ENCODE results near the gene FXR1. TPM values are rescaled to one million over a fixed set of nuclear protein-coding genes. Genes with fewer than 3 reads are reported as not detected.
"Not testable (repeated sequence)": the region's sequence is repeated elsewhere in the genome, so short reads cannot be mapped to it uniquely, and the experiment has no call there.

FXR1 gene
- total RNA-seq (100 to 1,000 TPM; 178 to 267 (median 242) TPM), polyA plus RNA-seq (184 TPM)
- long read RNA-seq, donor 1, full-length matches to known transcripts: 9 of 104 reads
- long read RNA-seq, donor 1, partial matches to known transcripts: 17 of 104 reads
- long read RNA-seq, donor 1, other reads (novel, unspliced or antisense): 78 of 104 reads
- long read RNA-seq, donor 2, partial matches to known transcripts: 0 of 28 reads
- long read RNA-seq, donor 2, other reads (novel, unspliced or antisense): 28 of 28 reads
- long read RNA-seq, donor 3, full-length matches to known transcripts: 29 of 194 reads
- long read RNA-seq, donor 3, partial matches to known transcripts: 21 of 194 reads
- long read RNA-seq, donor 3, other reads (novel, unspliced or antisense): 144 of 194 reads
- long read RNA-seq, donor 4, partial matches to known transcripts: 4 of 50 reads
- long read RNA-seq, donor 4, other reads (novel, unspliced or antisense): 46 of 50 reads

- peak; percentile 87 to 95 (median 95) for DNase-seq
- Histone ChIP-seq H3K27me3 (ENCODE audit: control insufficient read depth, insufficient read depth) (no peaks in the 10 kb centered on the region), H3K9me3 (ENCODE audit: control insufficient read depth, low read length) (no peaks in the 10 kb centered on the region), H3K27ac (ENCODE audit: low read length) (peak within 1 kb of the TSS; percentile 96), H3K4me1 (ENCODE audit: control insufficient read depth, insufficient read depth, low read length) (no peaks in the 10 kb centered on the region), H3K4me3 (ENCODE audit: low read length) (peak within 1 kb of the TSS; percentile 96)
- peak; percentile 99 to 100 for ATAC-seq
- intact Hi-C loops (cut with DNase I): no loop called here
- WGBS: under 1% methylated on average over 68 of the region's 68 CpGs
Measured at GRCh38 chr3:180912304-180913296, at the start of gene FXR1. Gene FXR1, plus strand, starts transcription at chr3:180912670. Its CDS starts 16 bp downstream, at chr3:180912686.

- no peaks in the 10 kb centered on the region for H3K27me3 ChIP-seq (ENCODE audit: control insufficient read depth, insufficient read depth)
- peak overlapping the region; percentile 60 for H3K4me3 ChIP-seq (ENCODE audit: low read length)
- H3K4me1 ChIP-seq (ENCODE audit: control insufficient read depth, insufficient read depth, low read length): peaks cover 6% of the 10 kb centered on the region
- peak; percentile 39 to 73 (median 62) for DNase-seq
- H3K27ac ChIP-seq (ENCODE audit: low read length): no peak overlapping the region
- ATAC-seq: peak; percentile 78 to 81
- 22% methylated on average over 28 of the region's 28 CpGs for WGBS
- intact Hi-C loops (cut with DNase I): no loop called here
- no peaks in the 10 kb centered on the region for H3K9me3 ChIP-seq (ENCODE audit: control insufficient read depth, low read length)
Measured at GRCh38 chr3:180870008-180870699, 42.3 kb upstream of the FXR1 start.

GRCh38 chr3:180871901-180872300, 40.6 kb upstream of the FXR1 start:
- intact Hi-C loops (cut with DNase I): no loop called here
- whole genome bisulfite sequencing: 21% methylated on average over 3 of the region's 3 CpGs
- ATAC-seq (peak; percentile 88 to 89), DNase-seq (no peak)
- Histone ChIP-seq H3K27ac (ENCODE audit: low read length) (no peak overlapping the region), H3K4me3 (ENCODE audit: low read length) (no peak overlapping the region), H3K27me3 (ENCODE audit: control insufficient read depth, insufficient read depth) (no peaks in the 10 kb centered on the region), H3K4me1 (ENCODE audit: control insufficient read depth, insufficient read depth, low read length) (peaks cover 6% of the 10 kb centered on the region), H3K9me3 (ENCODE audit: control insufficient read depth, low read length) (no peaks in the 10 kb centered on the region)

GRCh38 chr3:180872430-180872829, 40.0 kb upstream of the FXR1 start:
- intact Hi-C loops (cut with DNase I); H3K4me3 ChIP-seq (ENCODE audit: low read length); H3K4me1 ChIP-seq (ENCODE audit: control insufficient read depth, insufficient read depth, low read length); H3K9me3 ChIP-seq (ENCODE audit: control insufficient read depth, low read length); ATAC-seq; H3K27ac ChIP-seq (ENCODE audit: low read length); H3K27me3 ChIP-seq (ENCODE audit: control insufficient read depth, insufficient read depth); DNase-seq: not testable (repeated sequence)
- WGBS: 64% methylated on average over 9 of the region's 9 CpGs

DNA sequence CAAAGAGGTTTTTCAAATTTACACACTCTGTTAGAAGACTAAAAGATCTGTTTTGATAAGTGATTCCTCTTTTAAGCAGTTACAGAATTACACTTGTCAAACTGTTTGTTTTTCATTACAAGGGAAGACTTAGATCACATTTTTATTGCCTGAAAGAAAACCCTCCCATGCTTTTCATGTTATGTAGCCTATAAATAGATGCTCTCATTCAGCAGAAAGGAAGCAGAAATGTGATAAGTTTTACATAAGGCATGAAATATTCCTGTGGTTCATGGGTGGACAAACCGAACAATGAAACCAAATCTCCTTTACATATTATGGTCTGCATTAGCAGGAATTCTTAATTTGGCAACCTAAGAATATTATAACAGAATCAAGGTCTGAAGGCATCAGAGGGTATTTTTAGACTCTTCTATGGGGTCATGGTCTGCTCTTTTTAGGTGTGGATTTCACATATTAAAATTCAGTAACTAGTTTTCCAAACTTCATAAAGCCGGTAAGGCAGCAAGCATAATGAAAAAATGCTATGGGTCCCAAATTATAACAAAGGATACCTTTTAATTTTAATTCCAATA, 37.3 kb upstream of the FXR1 start:
- no peak overlapping the region for H3K27ac ChIP-seq (ENCODE audit: low read length)
- ATAC-seq (no peak), DNase-seq (no peak)
- no peaks in the 10 kb centered on the region for H3K9me3 ChIP-seq (ENCODE audit: control insufficient read depth, low read length)
- intact Hi-C loops (cut with DNase I): no loop called here
- H3K4me3 ChIP-seq (ENCODE audit: low read length): no peak overlapping the region
- 54% methylated on average over 2 of the region's 2 CpGs for WGBS
- no peaks in the 10 kb centered on the region for H3K27me3 ChIP-seq (ENCODE audit: control insufficient read depth, insufficient read depth)
- H3K4me1 ChIP-seq (ENCODE audit: control insufficient read depth, insufficient read depth, low read length): peaks cover 4% of the 10 kb centered on the region

DNA sequence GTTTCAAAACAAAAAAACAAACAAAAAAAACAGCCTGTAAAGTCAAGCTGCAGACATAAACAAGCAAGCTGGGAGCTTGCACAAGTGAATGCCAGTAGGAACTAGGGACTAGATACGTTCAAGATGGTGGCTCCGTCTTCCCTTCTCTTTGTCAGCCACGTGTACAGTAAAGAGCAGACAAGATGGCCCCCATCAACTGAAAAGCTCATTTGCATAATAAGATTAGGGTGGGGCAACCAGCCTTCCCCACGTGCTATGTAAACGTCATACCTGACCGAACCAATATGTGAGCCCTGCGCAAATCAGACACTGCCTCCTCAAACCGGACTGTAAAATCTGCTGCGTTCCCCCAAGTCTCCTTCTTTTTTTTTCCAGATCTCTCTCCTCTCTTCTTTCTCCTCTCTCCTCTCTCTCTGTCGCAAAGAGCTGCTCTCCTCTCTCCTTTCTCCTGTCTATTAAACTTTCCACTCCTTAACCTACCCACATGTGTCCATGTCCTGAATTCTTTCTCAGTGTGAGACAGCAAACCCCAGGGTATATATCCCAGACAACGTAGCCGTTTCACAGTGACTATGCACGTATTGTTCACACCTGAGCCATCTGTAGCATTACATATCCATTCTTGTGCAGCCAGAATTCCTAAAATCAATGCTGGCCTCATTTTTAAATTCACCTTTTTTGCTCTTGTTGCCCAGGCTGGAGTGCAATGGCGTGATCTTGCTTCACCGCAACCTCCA, 31.2 kb upstream of the FXR1 start:
- Histone ChIP-seq H3K27me3 (ENCODE audit: control insufficient read depth, insufficient read depth) (no peaks in the 10 kb centered on the region), H3K4me3 (ENCODE audit: low read length) (no peak overlapping the region), H3K9me3 (ENCODE audit: control insufficient read depth, low read length) (no peaks in the 10 kb centered on the region), H3K27ac (ENCODE audit: low read length) (no peak overlapping the region), H3K4me1 (ENCODE audit: control insufficient read depth, insufficient read depth, low read length) (no peaks in the 10 kb centered on the region)
- no peak for DNase-seq
- no peak for ATAC-seq
- intact Hi-C loops (cut with DNase I): no loop called here
- 87% methylated on average over 15 of the region's 15 CpGs for WGBS

GRCh38 chr3:180882115-180882514, 30.4 kb upstream of the FXR1 start:
- intact Hi-C loops (cut with DNase I): no loop called here
- ATAC-seq: no peak
- no peaks in the 10 kb centered on the region for H3K4me1 ChIP-seq (ENCODE audit: control insufficient read depth, insufficient read depth, low read length)
- no peak overlapping the region for H3K4me3 ChIP-seq (ENCODE audit: low read length)
- no peak overlapping the region for H3K27ac ChIP-seq (ENCODE audit: low read length)
- DNase-seq: no peak
- H3K9me3 ChIP-seq (ENCODE audit: control insufficient read depth, low read length): no peaks in the 10 kb centered on the region
- H3K27me3 ChIP-seq (ENCODE audit: control insufficient read depth, insufficient read depth): no peaks in the 10 kb centered on the region
- WGBS: 73% methylated on average over 4 of the region's 4 CpGs

- no peak for DNase-seq
- intact Hi-C loops (cut with DNase I): no loop called here
- Histone ChIP-seq H3K27ac (ENCODE audit: low read length) (no peak overlapping the region), H3K9me3 (ENCODE audit: control insufficient read depth, low read length) (no peaks in the 10 kb centered on the region), H3K27me3 (ENCODE audit: control insufficient read depth, insufficient read depth) (no peaks in the 10 kb centered on the region), H3K4me1 (ENCODE audit: control insufficient read depth, insufficient read depth, low read length) (no peaks in the 10 kb centered on the region), H3K4me3 (ENCODE audit: low read length) (no peak overlapping the region)
- ATAC-seq: no peak
- 76% methylated on average over 6 of the region's 6 CpGs for WGBS
Measured at GRCh38 chr3:180888992-180889560, 23.4 kb upstream of the FXR1 start.

DNA sequence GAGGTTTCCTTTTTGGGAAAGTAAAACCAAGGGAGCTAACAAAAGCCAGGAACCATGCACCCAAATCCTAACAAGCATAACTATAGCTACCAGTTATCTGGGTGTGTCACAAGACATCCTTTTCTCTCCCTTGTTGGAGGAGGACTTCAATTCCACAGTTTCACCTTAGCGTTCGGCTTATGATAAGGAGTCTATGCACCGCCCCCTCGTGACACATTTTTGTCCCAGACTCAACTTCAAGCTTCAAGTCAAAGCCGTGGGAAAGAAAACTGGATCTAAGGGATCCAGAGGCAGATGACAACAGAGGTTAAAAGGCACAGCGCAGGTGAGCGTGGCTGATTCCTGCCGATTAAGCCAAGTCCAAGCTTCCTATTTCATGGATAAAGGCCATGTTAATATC, 13.9 kb upstream of the FXR1 start:
- no peak overlapping the region for H3K27ac ChIP-seq (ENCODE audit: low read length)
- peaks cover 4% of the 10 kb centered on the region for H3K9me3 ChIP-seq (ENCODE audit: control insufficient read depth, low read length)
- H3K4me3 ChIP-seq (ENCODE audit: low read length): no peak overlapping the region
- ATAC-seq: no peak
- WGBS: 81% methylated on average over 8 of the region's 8 CpGs
- H3K4me1 ChIP-seq (ENCODE audit: control insufficient read depth, insufficient read depth, low read length): no peaks in the 10 kb centered on the region
- H3K27me3 ChIP-seq (ENCODE audit: control insufficient read depth, insufficient read depth): no peaks in the 10 kb centered on the region
- intact Hi-C loops (cut with DNase I): no loop called here
- no peak for DNase-seq

Measured in right cardiac atrium (tissue), 5 donors.